Measurements from ENCODE around the gene C6orf15. TPM values are rescaled to one million over a fixed set of nuclear protein-coding genes. Genes with fewer than 3 reads are reported as not detected.

C6orf15 gene
- total RNA-seq, result not detected in 2 replicates

GRCh38 chr6:31112478-31112877 lies at the start of gene C6orf15:
C6orf15 (minus strand) TSS chr6:31112575; CDS start chr6:31112555, 20 bp downstream.
- intact Hi-C loops (cut with micrococcal nuclease), result no loop called here

GRCh38 chr6:31161216-31162126 lies 49.1 kb upstream of the C6orf15 start:
- intact Hi-C loops (cut with micrococcal nuclease), result no loop called here

- intact Hi-C loops (cut with micrococcal nuclease), result loop anchor here (1.0 to 10.0 kb wide), 16 partner anchors 22 to 1092 kb away; partner anchors contain the start of genes C6orf136, DXO, HLA-C and MDC1
These were observed 46.8 kb upstream of the C6orf15 start for GRCh38 chr6:31158863-31159855.

- intact Hi-C loops (cut with micrococcal nuclease), result loop anchor here (1.0 to 10.0 kb wide), 16 partner anchors 21 to 1092 kb away; partner anchors contain the start of genes C6orf136, DXO, HLA-C and MDC1
These were observed 45.9 kb upstream of the C6orf15 start, which contains the start of gene TCF19 for GRCh38 chr6:31158140-31158862. TCF19 (plus strand) TSS chr6:31158589; CDS start chr6:31159470, 881 bp downstream.

- intact Hi-C loops (cut with micrococcal nuclease), result loop anchor here (1.0 to 10.0 kb wide), 16 partner anchors 20 to 1091 kb away; partner anchors contain the start of genes C6orf136, DXO, HLA-C and MDC1
These were observed 45.3 kb upstream of the C6orf15 start, which contains the start of gene CCHCR1 for GRCh38 chr6:31157513-31158139. CCHCR1 (minus strand) TSS chr6:31157802; CDS start chr6:31157600, 202 bp downstream.

GRCh38 chr6:31156641-31157040 lies 44.3 kb upstream of the C6orf15 start:
- intact Hi-C loops (cut with micrococcal nuclease), result loop anchor here (5.0 to 10.0 kb wide), 2 partner anchors 466 to 818 kb away; partner anchors contain the start of genes DXO and PRRC2A

- intact Hi-C loops (cut with micrococcal nuclease), result loop anchor here (10.0 kb wide), 1 partner anchor 820 kb away; the partner anchor contains the start of gene DXO
These were observed 42.1 kb upstream of the C6orf15 start for GRCh38 chr6:31154436-31154835.

GRCh38 chr6:31152781-31153180 lies 40.4 kb upstream of the C6orf15 start:
- intact Hi-C loops (cut with micrococcal nuclease), result loop anchor here (10.0 kb wide), 1 partner anchor 822 kb away; the partner anchor contains the start of gene DXO

- intact Hi-C loops (cut with micrococcal nuclease), result loop anchor here (10.0 kb wide), 1 partner anchor 825 kb away; the partner anchor contains the start of gene DXO
These were observed 37.6 kb upstream of the C6orf15 start for GRCh38 chr6:31149827-31150447.

GRCh38 chr6:31145386-31145785 lies 33.0 kb upstream of the C6orf15 start:
- intact Hi-C loops (cut with micrococcal nuclease), result no loop called here

GRCh38 chr6:31144970-31145340 lies 32.6 kb upstream of the C6orf15 start:
- intact Hi-C loops (cut with micrococcal nuclease), result no loop called here

GRCh38 chr6:31144296-31144969 lies 32.1 kb upstream of the C6orf15 start:
- intact Hi-C loops (cut with micrococcal nuclease), result no loop called here

- intact Hi-C loops (cut with micrococcal nuclease), result no loop called here
These were observed 30.8 kb upstream of the C6orf15 start for GRCh38 chr6:31143148-31143547.

GRCh38 chr6:31142361-31142761 lies 30.0 kb upstream of the C6orf15 start:
- intact Hi-C loops (cut with micrococcal nuclease), result no loop called here

GRCh38 chr6:31140643-31141042 lies 28.3 kb upstream of the C6orf15 start:
- intact Hi-C loops (cut with micrococcal nuclease), result no loop called here

GRCh38 chr6:31139599-31139998 lies 27.2 kb upstream of the C6orf15 start:
- intact Hi-C loops (cut with micrococcal nuclease), result no loop called here

- intact Hi-C loops (cut with micrococcal nuclease), result no loop called here
These were observed 26.6 kb upstream of the C6orf15 start, which contains the start of gene PSORS1C2 for GRCh38 chr6:31138982-31139381. PSORS1C2 (minus strand) TSS chr6:31139066; CDS start chr6:31139026, 40 bp downstream.

- intact Hi-C loops (cut with micrococcal nuclease), result no loop called here
These were observed 23.3 kb upstream of the C6orf15 start for GRCh38 chr6:31135710-31136109.

Data from T-helper 1 cell treated with Interleukin-12 subunit alpha and Interleukin-12 subunit beta and Interleukin-4 antibody, amounts not matched to agents 30 ng/mL and 1 ng/mL, for 36 hours (primary cell).